CD4-positive, alpha-beta T cell (primary cell): ENCODE results near the gene NFKB1. TPM values are rescaled to one million over a fixed set of nuclear protein-coding genes. Genes with fewer than 3 reads are reported as not detected.

Experiments used
- ATAC-seq: fragments of 200-7000 bp; cut with Tn5 transposase; one replicate; pipeline ENCODE4 v1.10.0; 2022; ENCODE audit warnings: mild to moderate bottlenecking; ENCODE audit not compliant: poor library complexity
- CTCF ChIA-PET: fragments of 350-600 bp; sonication (Branson Sonifier 250); formaldehyde crosslinking; loops from one replicate; lab custom pipeline; 2021; ENCODE audit warnings: antibody characterized with exemption, inconsistent platforms; lab: Charles Lee
- POLR2A ChIA-PET: fragments of 350-600 bp; sonication (Branson Sonifier 250); formaldehyde crosslinking; loops from one replicate; lab custom pipeline; 2021; ENCODE audit warnings: antibody characterized with exemption, inconsistent platforms; lab: Charles Lee
- DNase-seq, 14 experiments: peaks; one replicate each; pipeline ENCODE4 v3.0.0-alpha.2; 2013 to 2020; ENCODE audit warnings: mixed read lengths in 2 of 14
- H3K27ac ChIP-seq, 2 donors: one replicate each; pipeline versions ENCODE4 v1.5.1 to v1.7.0; 2013; ENCODE audit warnings: low read length in 2 of 2, low read depth in 1 of 2, mild to moderate bottlenecking in 1 of 2
- H3K27me3 ChIP-seq, 2 experiments: 1 replicate in 1 of 2; 2 replicates in 1 of 2; pipeline versions ENCODE4 v1.6.1 to v1.7.0; 2013; ENCODE audit warnings: low read length in 2 of 2, control low read depth in 1 of 2, mild to moderate bottlenecking in 1 of 2, moderate library complexity in 1 of 2; ENCODE audit not compliant: insufficient read depth in 2 of 2, control insufficient read depth in 1 of 2
- H3K36me3 ChIP-seq: one replicate; pipeline ENCODE4 v1.6.1; 2013; ENCODE audit warnings: low read length, control low read depth; ENCODE audit not compliant: insufficient read depth
- H3K4me1 ChIP-seq: one replicate; pipeline ENCODE4 v1.6.1; 2013; ENCODE audit warnings: low read length, control low read depth; ENCODE audit not compliant: insufficient read depth
- H3K4me3 ChIP-seq: one replicate; pipeline ENCODE4 v1.5.1; 2013; ENCODE audit warnings: mild to moderate bottlenecking, low read length, moderate library complexity
- H3K9me3 ChIP-seq, 2 experiments: 1 replicate in 1 of 2; 2 replicates in 1 of 2; pipeline versions ENCODE4 v1.6.1 to v1.7.0; 2013; ENCODE audit warnings: low read length in 2 of 2, mild to moderate bottlenecking in 2 of 2, control low read depth in 1 of 2, moderate library complexity in 1 of 2; ENCODE audit not compliant: control insufficient read depth in 1 of 2, insufficient read depth in 1 of 2
- H3K27ac Mint-ChIP-seq: one replicate; pipeline ENCODE4 v1.8.0; 2020; ENCODE audit warnings: mixed read lengths
- H3K27me3 Mint-ChIP-seq: one replicate; pipeline ENCODE4 v1.8.0; 2021; ENCODE audit warnings: mixed read lengths
- H3K36me3 Mint-ChIP-seq: one replicate; pipeline ENCODE4 v1.8.0; 2021; ENCODE audit warnings: low read depth, mixed read lengths
- H3K4me1 Mint-ChIP-seq: one replicate; pipeline ENCODE4 v1.8.0; 2021; ENCODE audit warnings: low read depth, mixed read lengths
- H3K4me3 Mint-ChIP-seq: one replicate; pipeline ENCODE4 v1.8.0; 2020; ENCODE audit warnings: mild to moderate bottlenecking, mixed read lengths
- H3K9me3 Mint-ChIP-seq: one replicate; pipeline ENCODE4 v1.8.0; 2020; ENCODE audit warnings: mixed read lengths
- intact Hi-C, 2 experiments: fragments of 100-400 bp; cut with DNase I in 1 of 2; cut with micrococcal nuclease in 1 of 2; formaldehyde crosslinking; loops; one replicate each; pipeline versions ENCODE4 v1.15.1 to v1.9.0; 2023 to 2025; cut with DNase I, micrococcal nuclease
- total RNA-seq, 174 experiments: library from RNA in 2 of 174; stranded (reverse) in 2 of 174; gene quantifications; one replicate each; pipeline ENCODE4 v1.2.3 and lab custom pipeline; 2021 to 2026
- TF ChIP-seq, protein P1 (sequence below): fragments of 200-600 bp; IDR thresholded peaks from one replicate; pipeline ENCODE4 v1.8.0; 2022; ENCODE audit warnings: antibody characterized with exemption, mild to moderate bottlenecking

The NFKB1 gene
- total RNA-seq, 2 experiments from 2014 or later: 134 TPM

DNA sequence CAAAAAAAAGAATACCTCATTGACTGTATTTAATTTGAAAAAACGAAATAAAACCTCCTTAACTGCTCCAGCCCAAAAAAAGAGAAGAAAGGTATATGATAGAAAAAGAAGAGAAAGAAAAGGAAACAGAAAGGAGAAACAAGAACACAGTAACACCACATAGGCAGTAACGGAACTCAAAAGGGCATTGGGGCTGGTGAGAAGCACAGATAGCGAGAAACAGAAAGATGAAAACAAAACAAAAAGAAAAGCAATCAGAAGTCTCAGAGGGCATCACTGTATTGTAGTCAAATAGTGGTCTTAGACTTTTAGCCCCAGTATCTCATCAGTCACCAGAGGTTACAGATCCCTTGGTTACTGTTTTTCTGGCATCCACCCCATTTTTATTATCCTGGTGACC lies 88.6 kb downstream of the NFKB1 start:
- H3K27me3 Mint-ChIP-seq: no peaks in the 10 kb centered on the region
- intact Hi-C loops: no loop called here
- peaks cover 96% of the 10 kb centered on the region for H3K36me3 Mint-ChIP-seq
- peak overlapping the region; percentile 26 for H3K4me3 Mint-ChIP-seq
- TF ChIP-seq, protein P1, sequence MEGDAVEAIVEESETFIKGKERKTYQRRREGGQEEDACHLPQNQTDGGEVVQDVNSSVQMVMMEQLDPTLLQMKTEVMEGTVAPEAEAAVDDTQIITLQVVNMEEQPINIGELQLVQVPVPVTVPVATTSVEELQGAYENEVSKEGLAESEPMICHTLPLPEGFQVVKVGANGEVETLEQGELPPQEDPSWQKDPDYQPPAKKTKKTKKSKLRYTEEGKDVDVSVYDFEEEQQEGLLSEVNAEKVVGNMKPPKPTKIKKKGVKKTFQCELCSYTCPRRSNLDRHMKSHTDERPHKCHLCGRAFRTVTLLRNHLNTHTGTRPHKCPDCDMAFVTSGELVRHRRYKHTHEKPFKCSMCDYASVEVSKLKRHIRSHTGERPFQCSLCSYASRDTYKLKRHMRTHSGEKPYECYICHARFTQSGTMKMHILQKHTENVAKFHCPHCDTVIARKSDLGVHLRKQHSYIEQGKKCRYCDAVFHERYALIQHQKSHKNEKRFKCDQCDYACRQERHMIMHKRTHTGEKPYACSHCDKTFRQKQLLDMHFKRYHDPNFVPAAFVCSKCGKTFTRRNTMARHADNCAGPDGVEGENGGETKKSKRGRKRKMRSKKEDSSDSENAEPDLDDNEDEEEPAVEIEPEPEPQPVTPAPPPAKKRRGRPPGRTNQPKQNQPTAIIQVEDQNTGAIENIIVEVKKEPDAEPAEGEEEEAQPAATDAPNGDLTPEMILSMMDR: no peak
- H3K36me3 ChIP-seq: peaks cover 40% of the 10 kb centered on the region
- H3K4me3 ChIP-seq: no peak overlapping the region
- ChIA-PET POLR2A (no interaction called here), CTCF (interaction anchor here (2.0 kb wide), 2 partner anchors 9 to 36 kb away, joined by 4 to 7 read pairs; no protein-coding TSS in a partner anchor)
- H3K9me3 Mint-ChIP-seq: peaks cover 3% of the 10 kb centered on the region
- no peak overlapping the region for H3K27ac ChIP-seq
- peaks cover 93% of the 10 kb centered on the region for H3K4me1 Mint-ChIP-seq
- peaks cover 40% of the 10 kb centered on the region for H3K4me1 ChIP-seq
- H3K27ac Mint-ChIP-seq: peak overlapping the region; percentile 42
- H3K9me3 ChIP-seq: no peaks in the 10 kb centered on the region
- DNase-seq: peak in 1 of 14 experiments; percentile 44
- no peak for ATAC-seq
- H3K27me3 ChIP-seq: no peaks in the 10 kb centered on the region

DNA sequence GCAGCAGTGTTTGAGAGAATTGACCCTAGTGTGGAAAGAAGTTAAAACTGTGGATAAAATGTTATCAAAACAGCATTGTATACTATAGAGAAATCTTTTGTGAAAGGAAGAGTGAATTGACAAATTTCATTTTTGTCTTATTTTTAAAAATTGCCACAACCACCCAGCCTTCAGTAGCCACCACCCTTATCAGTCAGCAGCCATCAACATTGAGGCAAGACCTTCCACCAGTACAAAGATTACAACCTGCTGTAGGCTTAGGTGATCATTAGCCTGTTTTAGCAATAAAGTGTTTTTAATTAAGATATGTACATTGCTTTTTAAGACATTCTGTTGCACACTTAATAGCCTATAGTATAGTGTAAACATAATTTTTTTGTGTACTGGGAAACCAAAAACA lies 91.1 kb downstream of the NFKB1 start:
- H3K27me3 ChIP-seq: no peaks in the 10 kb centered on the region
- Mint-ChIP-seq H3K4me1 (peaks cover 90% of the 10 kb centered on the region), H3K9me3 (peaks cover 3% of the 10 kb centered on the region), H3K27ac (peak overlapping the region; percentile 49), H3K4me3 (no peak overlapping the region), H3K27me3 (no peaks in the 10 kb centered on the region), H3K36me3 (peaks cover 94% of the 10 kb centered on the region)
- peaks cover 19% of the 10 kb centered on the region for H3K4me1 ChIP-seq
- DNase-seq (no peak), ATAC-seq (no peak)
- ChIA-PET CTCF (no interaction called here), POLR2A (no interaction called here)
- no peaks in the 10 kb centered on the region for H3K9me3 ChIP-seq
- H3K27ac ChIP-seq: no peak overlapping the region
- peaks cover 53% of the 10 kb centered on the region for H3K36me3 ChIP-seq
- H3K4me3 ChIP-seq: no peak overlapping the region
- intact Hi-C loops: no loop called here
- TF ChIP-seq, protein P1: no peak

- no peak overlapping the region for H3K27ac ChIP-seq
- TF ChIP-seq, protein P1: no peak
- no peak overlapping the region for H3K4me3 Mint-ChIP-seq
- peaks cover 57% of the 10 kb centered on the region for H3K36me3 ChIP-seq
- no peak overlapping the region for H3K4me3 ChIP-seq
- H3K27me3 ChIP-seq: no peaks in the 10 kb centered on the region
- H3K4me1 ChIP-seq: peaks cover 26% of the 10 kb centered on the region
- no peaks in the 10 kb centered on the region for H3K27me3 Mint-ChIP-seq
- peaks cover 94% of the 10 kb centered on the region for H3K36me3 Mint-ChIP-seq
- peaks cover 90% of the 10 kb centered on the region for H3K4me1 Mint-ChIP-seq
- DNase-seq: no peak
- peak overlapping the region; percentile 49 for H3K27ac Mint-ChIP-seq
- intact Hi-C loops: no loop called here
- ChIA-PET POLR2A (interaction anchor here (1.4 kb wide), 1 partner anchor 25 kb away, joined by 4 read pairs; no protein-coding TSS in a partner anchor), CTCF (no interaction called here)
- peaks cover 3% of the 10 kb centered on the region for H3K9me3 Mint-ChIP-seq
- no peaks in the 10 kb centered on the region for H3K9me3 ChIP-seq
- ATAC-seq: no peak
Measured at GRCh38 chr4:102593147-102593546, 92.0 kb downstream of the NFKB1 start.
